HT1080 (cell line): ENCODE measurements around the gene AIG1. TPM values are rescaled to one million over a fixed set of nuclear protein-coding genes. Genes with fewer than 3 reads are reported as not detected.
"Not testable (repeated sequence)": the region's sequence is repeated elsewhere in the genome, so short reads cannot be mapped to it uniquely, and the experiment has no call there.

ENCODE experiments used
- DNase-seq: peaks from one replicate; pipeline ENCODE4 v3.0.0-alpha.2; 2015; ENCODE audit warnings: low read depth
- total RNA-seq: library from RNA; depleted of rRNA; stranded (reverse); fragments of >200 nt; shearing (Covaris generic); gene quantifications from 2 replicates; pipeline ENCODE4 v1.2.3, GENCODE V29; 2014

AIG1 gene
- total RNA-seq, 1 experiment from 2014 or later, result 33.7 TPM

GRCh38 chr6:143055891-143056290 lies 4.8 kb upstream of the AIG1 start:
- DNase-seq, result no peak

DNA sequence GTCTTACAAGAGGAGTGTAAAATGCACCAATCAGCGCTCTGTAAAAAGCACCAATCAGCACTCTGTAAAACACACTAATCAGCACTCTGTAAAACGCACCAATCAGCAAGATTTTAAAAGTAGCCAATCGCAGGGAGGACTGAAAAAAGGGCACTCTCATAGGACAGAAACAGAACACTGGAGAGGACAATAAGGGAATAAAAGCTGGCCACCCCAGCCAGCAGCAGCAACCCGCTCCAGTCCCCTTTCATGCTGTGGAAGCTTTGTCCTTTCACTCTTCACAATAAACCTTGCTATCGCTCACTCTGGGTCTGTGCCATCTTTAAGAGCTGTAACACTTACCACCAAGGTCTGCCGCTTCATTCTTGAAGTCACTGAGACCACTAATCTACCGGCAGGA lies 1.7 kb upstream of the AIG1 start:
- peak; percentile 67 for DNase-seq

DNA sequence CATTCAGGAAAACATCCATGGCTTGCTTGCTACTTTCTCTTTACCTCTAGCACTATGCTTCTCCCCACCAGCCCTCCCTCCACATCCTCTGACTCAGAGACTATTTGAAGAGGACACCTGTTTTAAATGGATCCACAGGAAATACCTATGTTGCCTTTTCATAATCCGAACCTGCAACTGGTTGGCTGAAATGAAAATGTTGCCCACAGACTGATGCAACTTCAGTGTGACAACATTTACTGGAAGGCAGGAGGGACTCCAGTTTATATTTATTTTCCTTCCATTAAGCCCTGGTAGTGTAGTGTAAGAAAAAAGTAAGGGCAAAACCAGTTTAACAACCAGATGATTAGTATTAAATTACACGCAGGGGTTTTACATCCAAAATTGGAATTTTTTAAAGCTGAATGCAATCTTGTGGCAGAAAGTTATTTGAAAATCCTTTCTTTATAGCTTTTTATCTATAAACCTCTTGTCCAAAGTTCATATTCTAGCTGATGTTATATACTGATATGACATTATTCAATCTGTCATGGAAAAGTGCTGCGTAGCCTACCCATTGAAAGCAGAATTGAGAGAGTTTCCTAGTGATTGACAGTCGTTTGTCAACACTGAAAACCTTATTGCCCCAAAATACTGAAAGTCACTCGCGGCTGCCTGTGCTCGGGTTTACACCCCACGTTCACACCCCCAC lies 881 bp upstream of the AIG1 start:
- DNase-seq, result peak; percentile 92

GRCh38 chr6:143060354-143060805 lies 309 bp upstream of the AIG1 start:
- DNase-seq, result peak; percentile 85

DNA sequence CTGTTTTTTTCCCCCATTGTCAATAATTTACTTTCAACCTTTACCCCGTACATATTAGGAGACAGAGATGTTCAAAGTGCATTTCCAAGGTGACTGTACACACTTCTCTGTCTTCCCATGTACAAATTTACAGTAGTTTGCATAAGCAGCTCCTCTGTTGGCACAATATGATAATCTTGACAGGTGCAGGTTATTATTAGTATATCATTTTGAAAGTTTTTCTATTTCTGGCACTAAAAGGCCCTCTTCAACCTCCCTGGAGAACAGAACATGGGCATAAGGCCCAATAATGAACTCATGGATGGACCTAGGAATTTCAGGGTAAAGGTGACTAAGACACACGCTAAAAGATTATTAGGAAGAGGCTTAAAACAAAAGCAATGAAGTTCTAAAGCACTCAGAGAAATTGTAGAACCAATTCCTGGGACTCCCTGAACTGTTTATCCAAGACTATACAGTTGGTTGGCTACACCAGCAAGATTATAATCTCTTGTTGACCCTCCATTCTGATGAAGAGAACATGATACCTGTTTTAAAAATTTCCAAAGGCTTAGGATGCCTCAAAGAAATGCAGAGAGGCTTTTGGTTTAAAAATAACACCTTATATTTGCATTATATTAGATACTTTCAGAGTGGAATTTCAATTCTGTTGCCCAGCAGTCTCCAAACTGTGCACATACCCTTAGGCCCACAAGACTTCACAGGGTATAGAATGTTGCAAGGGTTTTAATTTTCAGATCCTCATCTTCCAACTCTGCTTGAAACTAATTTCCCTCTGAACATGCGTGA lies 1.1 kb downstream of the AIG1 start:
- DNase-seq, result no peak

DNA sequence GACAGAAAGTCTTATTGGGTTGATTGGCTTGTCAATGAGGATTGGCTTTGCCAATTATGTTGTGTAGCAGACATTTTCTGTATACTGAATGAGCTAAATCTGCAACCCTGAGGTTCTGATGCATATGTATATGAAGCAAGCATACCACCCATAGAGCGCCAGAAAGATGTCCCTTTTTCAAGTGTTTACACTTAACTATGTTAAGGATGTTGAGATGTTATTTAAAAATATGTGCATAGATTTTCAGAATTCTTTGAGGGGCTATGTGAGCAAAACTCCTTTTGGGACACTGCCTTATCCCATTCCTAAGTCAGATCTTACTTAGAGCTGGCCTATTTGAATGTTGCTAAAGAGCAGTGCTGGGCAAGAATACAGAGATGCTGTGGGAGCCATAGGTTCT lies 1.9 kb downstream of the AIG1 start:
- no peak for DNase-seq

- no peak for DNase-seq
Observed at GRCh38 chr6:143063631-143064030, 2.9 kb downstream of the AIG1 start.

- no peak for DNase-seq
Observed at GRCh38 chr6:143064271-143064670, 3.6 kb downstream of the AIG1 start.

DNA sequence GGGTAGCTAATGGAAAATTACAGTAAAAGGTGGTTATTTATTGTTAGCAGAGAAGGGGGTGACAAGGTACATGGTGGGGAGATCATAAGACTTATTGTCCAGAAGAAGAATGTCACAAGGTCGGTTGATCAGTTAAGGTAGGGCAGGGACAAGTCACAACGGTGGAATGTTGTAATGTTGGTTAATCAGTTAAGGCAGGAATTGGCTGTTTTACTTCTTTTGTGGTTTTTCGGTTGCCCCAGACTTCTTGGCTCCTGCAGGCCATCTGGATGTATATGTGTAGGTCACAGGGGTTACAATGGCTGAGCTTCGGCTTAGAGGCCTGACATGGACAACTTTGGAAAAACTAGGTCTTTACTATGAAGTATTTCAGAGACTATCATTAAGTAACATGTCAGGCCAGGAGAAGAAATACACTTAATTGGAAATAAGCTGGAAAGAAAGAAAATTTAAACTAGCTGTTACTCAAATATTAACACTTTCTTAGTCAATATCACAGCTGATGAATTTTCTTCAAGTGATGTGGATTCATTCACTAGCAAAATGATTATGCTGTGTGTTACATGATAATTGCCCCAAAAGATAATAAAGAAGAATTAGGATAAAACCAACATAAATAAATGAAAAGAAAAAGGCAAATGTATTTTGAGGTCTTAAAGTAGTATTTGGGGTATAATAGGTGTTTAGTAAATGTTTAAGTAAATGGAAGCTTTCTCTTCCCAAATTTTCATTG lies 4.4 kb downstream of the AIG1 start:
- peak; percentile 13 for DNase-seq

DNA sequence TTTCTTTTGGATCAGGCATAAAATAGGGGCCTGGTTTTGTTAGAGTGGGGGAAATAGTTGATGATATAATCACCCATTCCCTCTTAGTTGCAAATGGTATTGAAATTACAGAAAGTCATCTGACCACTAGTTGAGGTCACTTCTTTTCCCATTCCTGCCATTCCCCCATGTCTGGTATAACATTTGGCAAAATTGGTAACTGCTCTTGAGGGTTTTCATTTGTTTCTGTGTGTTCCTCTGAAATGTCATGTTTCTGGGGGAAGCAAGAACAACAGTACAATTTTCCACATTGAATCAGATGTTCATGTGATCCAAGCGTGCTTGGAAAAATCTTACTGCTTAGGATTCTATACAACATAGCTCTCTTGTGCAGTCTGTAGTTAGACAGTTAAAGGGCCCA lies 7.3 kb downstream of the AIG1 start:
- no peak for DNase-seq

- no peak for DNase-seq
Observed at GRCh38 chr6:143074101-143074500, 13.4 kb downstream of the AIG1 start.

DNA sequence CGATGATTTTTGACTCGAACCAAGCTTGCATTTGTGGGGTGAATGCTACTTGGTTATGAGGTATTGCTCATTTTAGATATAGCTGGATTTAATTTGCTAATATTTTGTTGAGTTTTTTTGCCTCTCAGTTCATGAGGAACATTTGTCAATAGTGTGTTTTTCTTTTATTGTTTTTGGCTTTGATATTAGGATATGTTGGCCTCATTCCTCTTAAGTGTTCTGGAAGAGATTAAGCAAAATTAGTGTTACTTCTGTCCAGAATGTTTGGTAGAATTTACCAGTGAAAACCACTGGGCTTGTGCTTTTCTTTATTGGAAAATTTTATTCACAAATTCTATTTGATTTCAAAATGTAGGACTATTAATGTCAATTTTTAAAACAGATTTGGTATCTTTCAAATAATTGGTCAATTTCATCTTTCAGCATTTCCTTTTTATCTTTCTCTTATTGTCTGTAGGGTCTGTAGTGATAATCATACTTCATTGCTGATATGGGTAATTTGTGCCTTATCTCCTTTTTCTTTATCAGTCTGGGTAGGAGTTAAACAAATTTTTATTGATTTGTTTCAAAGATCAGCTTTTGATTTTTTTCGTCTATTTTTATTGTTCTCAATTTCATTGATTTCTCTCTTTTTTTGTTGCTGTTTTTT lies 14.1 kb downstream of the AIG1 start:
- DNase-seq, result no peak

DNA sequence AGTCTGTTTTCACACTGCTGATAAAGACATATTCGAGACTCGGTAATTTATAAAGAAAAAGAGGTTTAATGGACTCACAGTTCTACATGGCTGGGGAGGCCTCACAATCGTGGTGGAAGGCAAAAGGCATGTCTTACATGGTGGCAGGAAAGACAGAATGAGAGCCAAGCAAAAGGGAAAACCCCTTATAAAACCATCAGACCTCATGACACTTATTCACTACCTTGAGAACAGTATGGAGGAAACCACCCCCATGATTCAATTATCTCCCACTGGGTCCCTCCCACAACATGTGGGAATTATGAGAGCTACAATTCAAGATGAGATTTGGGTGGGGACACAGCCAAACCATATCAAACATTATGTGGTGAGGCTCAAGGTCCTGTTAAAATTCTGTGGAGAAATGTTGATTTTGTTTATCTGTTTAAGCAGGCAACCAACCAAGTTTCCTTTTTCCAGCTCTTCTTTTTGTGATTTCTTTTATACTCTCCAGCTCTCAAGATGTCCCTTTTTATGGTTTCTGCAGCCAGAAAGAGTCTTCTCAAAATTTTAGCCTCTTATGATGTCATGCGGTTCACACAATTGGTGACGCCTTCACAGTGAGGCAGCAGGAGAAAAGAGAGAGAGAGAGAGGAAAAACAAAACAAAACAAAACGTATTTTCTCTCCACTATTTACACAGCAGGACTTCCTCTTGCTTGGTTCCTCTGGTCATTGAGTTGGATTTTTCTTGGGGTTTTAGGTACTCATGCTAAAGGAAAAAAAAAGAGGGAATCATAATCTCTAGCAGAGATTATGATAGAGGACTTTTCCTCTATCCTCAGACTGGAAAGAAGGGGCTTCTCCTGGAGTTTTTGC lies 18.0 kb downstream of the AIG1 start:
- no peak for DNase-seq

DNA sequence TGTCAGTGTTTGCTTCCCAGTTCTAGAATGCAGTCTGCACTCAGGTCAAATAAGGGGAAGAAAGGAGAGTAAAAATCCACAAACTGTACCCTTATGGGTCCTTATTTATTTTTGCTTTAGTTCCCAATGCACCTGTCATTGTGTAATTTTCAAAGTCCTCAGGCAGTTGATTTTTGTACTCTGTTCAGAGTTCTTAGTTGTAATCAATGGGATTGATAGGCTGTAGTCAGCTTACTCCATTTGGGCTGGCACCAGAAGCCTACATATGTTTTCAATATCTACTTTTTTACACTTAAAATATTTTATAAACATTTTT lies 18.6 kb downstream of the AIG1 start:
- no peak for DNase-seq

- DNase-seq, result not testable (repeated sequence)
Observed at GRCh38 chr6:143082274-143082673, 21.6 kb downstream of the AIG1 start.

DNA sequence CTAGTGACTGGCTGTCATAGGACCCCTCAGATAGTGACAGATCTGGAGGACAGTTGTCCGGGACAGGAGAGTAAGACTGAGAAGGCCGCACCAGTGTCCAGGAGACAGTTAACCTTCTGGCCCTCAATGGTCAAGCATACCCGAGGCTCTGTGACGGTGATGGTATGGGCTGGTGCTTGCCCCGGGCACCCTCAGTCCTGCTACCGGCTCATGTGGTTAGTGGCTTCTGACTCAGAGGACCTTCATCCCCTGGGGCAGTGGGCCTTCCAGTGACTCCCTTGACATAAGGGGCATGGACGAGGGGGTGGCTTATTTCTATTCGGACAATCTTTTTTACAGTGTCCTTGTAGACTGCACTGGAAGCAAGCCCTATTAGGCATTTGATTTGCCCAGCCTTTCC lies 23.3 kb downstream of the AIG1 start:
- not testable (repeated sequence) for DNase-seq

- DNase-seq, result not testable (repeated sequence)
Observed at GRCh38 chr6:143087335-143087734, 26.6 kb downstream of the AIG1 start.

- DNase-seq, result no peak
Observed at GRCh38 chr6:143087856-143088255, 27.2 kb downstream of the AIG1 start.

GRCh38 chr6:143090314-143091044 lies 29.8 kb downstream of the AIG1 start:
- DNase-seq, result no peak

DNA sequence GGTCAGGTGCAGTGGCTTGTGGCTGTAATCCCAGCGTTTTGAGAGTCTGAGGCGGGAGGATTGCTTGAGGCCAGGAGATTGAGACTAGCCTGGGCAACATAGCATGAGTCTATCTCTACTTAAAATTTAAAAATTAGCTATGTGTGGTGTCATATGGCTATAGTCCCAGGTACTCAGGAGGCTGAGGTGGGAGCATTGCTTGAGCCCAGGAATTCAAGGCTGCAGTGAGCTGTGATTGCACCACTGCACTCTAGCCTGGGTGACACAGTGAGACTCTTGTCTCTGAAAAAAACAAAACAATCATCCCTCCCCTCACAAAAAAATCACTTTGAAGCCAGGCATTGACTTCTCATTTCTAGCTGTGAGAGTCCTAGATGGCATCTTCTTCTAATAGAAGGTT lies 32.1 kb downstream of the AIG1 start:
- no peak for DNase-seq
